Stimulated activated CD8-positive, alpha-beta memory T cell treated with anti-CD3 and anti-CD28 coated beads, Interleukin-12 subunit alpha, Interleukin-12 subunit beta, amount 100 ng/mL, for 24 hours (primary cell): ENCODE measurements around the gene SV2C.
"Not testable (repeated sequence)": the region's sequence is repeated elsewhere in the genome, so short reads cannot be mapped to it uniquely, and the experiment has no call there.

Source experiments
- DNase-seq: peaks from one replicate; pipeline ENCODE4 v3.0.0-alpha.2; 2020; ENCODE audit errors: extremely low read depth

Gene SV2C, protein sequence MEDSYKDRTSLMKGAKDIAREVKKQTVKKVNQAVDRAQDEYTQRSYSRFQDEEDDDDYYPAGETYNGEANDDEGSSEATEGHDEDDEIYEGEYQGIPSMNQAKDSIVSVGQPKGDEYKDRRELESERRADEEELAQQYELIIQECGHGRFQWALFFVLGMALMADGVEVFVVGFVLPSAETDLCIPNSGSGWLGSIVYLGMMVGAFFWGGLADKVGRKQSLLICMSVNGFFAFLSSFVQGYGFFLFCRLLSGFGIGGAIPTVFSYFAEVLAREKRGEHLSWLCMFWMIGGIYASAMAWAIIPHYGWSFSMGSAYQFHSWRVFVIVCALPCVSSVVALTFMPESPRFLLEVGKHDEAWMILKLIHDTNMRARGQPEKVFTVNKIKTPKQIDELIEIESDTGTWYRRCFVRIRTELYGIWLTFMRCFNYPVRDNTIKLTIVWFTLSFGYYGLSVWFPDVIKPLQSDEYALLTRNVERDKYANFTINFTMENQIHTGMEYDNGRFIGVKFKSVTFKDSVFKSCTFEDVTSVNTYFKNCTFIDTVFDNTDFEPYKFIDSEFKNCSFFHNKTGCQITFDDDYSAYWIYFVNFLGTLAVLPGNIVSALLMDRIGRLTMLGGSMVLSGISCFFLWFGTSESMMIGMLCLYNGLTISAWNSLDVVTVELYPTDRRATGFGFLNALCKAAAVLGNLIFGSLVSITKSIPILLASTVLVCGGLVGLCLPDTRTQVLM

DNA sequence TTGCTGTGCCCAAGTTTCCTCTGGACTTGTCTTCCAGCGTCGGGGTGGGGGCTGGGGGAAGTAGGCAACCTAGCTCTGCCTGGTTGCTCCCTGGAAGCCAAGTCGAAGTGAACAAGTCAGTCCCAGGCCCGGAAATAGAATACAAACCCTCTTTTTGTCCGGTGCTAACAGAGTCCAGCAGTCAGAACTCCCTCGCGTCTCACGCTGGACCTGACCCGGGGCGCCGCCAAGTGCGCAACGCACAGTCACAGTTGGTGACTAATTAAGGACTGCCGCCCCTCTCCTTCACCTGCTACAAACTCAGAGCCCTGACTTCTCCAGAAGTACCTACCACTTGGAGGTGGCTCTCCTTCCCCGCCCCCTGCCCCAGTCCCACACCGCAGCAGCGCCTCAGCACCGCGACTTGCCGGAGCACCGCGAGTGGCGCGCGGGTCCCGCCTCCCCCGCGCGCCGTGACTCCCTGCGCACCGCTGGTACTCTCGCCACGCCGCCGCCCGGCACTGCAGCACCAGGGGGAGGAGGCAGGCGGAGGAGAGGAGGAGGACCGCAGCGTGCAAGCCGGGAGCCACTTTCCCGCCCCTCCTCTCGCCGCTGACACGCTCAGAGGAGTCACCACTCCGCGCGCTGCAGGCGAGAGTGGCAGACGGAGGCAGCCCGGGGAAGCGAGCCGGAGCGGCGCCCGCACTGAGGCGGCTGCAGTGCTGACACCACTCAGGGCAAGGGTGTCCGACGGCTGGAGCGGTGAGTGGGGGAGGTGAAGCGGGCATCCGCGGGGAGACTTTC lies at the start of gene SV2C:
Gene SV2C, plus strand, starts transcription at position 612 of the 783 bp plus-strand sequence. CDS start 48,368 bp downstream, outside the sequence.
- no peak for DNase-seq

DNA sequence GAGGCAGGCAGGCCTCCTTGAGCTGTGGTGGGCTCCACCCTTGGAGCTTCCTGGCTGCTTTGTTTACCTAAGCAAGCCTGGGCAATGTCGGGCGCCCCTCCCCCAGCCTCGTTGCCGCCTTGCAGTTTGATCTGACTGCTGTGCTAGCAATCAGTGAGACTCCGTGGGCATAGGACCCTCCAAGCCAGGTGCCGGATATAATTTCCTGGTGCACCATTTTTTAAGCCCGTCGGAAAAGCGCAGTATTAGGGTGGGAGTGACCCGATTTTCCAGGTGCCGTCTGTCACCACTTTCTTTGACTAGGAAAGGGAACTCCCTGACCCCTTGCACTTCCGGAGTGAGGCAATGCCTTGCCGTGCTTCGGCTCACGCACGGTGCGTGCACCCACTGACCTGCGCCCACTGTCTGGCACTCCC lies 45.4 kb upstream of the SV2C start:
- DNase-seq, result not testable (repeated sequence)

DNA sequence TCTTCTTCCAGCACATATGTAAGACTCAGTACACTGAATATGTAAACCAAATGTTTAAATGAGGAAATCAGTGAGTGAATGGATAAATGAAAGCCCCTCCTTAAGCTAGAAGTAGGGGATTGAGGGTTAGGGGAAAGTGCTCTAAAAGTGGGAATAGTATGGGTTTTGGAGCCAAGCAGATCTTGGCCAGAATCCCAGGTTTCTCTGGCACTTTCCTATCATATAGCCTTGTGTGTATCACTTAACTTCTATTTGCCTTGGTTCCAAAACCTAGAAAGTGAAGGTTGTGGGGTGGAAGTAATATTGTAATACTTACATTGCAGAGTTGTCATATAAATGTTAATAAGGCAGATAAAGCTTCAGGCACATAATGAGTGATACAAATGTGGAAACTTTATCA lies 45.0 kb upstream of the SV2C start:
- no peak for DNase-seq

DNA sequence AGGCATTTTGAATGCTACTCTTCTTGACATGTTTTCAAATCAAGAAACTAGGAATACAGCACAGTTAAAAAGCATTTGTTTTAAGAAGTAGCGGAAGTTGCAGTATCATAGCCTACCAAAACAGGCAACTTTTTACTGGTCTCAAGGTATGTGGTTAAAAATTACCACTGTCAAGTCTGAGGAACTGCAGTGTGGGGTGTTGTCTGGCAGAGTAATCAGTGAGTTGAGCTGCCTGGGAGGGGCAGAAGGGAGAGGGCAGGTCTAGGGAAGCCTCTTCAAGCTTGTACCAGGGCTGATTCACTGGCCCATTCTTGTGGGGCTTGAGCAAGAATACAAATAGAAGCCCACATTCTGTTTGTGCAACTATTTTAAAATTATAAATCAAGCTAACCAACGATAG lies 42.4 kb upstream of the SV2C start:
- no peak for DNase-seq

DNA sequence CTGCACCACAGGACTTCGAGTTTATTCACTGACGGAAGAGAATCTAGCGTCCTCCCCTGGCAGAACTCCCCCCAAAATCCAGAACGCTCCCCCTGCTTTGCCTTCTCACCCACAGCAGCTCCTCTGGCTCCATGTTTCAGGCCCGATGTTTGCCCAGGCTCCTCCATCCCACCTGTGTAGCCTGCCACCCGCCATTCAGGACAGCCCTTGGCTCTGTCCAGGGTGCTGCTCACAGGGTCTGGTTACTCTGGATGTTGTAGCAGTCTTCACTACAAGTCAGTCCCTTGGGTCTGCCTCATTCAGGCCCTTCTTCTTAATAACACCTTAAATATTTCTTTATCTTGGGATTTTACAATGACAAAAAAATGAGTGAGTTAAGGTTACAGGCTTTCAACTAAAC lies 41.3 kb upstream of the SV2C start:
- no peak for DNase-seq

DNA sequence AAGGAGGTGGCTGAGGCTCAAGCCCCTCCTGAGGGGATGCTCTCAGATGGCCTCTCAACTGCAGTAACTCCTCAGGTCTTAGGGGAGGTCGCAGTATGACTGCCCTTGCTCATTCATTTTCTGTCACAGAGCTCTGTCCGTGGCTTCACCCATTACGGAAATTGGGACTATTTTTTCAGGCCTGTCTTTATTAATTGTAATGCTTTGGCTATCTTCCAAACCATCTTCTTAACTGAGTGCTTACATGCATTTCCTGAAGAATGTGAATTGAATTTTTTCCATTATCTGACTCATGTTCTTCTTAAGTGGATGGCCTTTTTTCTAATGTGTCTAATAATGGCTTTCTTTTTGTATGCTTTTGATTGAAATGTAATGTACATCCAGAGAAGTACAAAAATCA lies 36.4 kb upstream of the SV2C start:
- DNase-seq, result no peak

DNA sequence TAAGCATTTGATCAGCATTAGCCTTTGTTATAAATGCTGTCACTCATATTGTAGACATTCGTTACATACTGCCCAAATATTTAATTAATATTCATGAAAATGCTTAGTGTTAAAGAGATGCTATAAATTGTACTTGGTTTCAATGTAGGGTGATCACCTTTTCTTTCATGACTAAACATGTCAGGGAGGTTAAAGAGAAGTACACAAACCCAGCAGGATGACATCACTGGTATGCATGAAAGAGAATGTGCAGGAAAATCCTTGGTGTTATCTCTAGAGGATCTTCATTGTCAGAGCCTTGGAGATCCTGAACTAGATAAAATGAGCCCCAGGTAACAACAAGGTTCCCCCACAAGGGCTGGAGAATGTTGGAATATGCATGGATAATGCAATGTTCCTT lies 33.0 kb upstream of the SV2C start:
- no peak for DNase-seq

DNA sequence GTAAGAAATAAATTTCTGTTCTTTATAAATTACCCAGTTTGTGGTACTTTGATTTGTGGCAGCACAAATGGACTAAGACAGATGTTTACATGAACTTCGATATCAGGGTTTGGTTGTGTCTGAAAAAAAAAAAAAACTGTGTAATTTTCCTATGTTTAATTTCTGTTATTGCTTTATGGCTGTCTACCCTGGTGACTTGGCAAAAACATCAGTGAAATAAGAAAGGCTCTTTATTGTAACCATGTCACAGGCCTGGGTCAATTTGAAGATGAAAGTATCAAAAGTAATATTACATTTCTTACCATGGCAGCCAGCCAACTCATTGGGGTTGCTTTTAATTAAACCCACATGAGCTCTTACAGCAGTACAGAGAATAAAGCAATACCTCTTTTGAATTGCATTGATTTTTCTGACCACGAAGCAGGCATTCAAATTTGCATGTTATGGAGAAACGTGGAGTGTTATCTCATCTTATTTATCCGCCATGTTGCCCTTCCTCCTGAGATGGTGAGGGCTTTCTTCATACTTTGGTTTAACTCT lies 20.6 kb upstream of the SV2C start:
- no peak for DNase-seq

DNA sequence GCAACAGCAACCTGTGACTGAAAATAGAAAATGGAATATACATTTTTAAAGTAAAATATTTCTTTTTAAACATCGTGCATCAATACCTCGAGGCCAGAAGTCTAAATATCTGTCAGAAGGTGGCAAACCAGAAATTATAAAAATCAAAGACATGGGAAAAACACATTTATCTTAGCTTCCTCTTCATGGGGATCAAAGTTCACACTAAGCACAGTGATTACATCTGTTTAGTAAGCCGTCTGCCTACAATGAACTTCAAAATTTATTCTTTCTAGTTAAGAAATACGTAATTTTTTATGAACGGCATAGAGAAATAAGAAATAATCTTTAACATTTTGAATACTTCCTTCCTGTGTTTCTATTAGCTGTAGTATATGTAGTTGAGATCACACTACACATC lies 17.9 kb upstream of the SV2C start:
- DNase-seq, result no peak

DNA sequence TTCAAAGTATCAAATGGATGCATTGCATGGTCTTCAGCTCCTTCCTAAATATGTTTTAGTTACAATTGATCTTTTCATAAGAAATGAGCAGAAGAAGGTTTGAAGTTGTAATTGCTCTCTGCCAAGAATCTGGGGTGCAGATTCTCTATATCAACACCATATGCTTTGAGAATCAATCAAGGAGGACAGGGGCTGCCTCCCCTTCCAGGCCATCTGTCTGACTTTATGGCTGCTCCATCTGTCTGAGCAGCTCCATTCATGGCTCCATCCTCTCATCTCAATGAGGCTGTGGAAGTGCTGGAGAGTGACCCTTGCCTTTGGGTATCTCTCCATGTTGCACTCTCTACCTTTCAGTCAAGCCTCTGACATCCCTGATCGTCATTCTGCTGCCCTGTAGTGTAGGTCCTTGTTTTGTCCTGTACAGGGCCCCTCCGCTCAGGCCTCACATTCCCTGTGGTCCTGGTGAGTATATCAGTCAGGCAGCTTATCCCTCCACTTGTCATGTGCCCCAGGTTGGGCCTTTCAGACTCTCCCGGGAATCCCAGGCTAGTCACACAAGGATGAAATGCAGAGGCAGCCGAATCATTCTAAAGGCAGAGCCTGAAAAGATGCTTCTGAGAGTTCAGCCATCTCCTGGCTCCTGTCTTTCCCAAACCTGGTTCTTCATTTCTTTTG lies 14.0 kb upstream of the SV2C start:
- DNase-seq, result no peak

DNA sequence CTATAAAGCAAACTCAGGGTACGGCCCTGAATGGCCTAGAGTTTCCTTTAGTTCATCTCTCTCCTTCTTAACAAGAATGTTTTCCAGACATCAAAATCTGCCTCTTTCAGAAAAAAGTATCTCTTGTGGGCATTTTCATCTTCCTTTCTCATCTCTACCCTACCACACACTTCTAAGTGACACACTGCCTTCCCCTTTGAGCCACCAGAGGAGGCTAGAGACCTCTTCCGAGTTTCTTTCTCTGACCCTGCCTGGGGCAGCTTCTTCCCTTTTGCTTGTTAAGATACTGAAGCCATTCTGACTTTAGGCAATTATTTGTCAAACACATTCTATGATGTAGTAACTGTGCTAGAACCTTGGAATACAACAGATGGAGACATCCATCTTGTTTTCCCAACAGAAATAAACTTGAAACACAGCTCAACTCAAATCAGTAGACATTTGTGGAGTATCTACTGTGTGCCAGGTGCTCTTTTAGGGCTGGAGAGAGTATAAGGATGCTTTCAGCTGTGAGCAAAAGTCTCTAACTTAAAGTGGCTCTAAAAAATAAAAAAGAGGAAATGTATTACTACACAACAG lies 8.6 kb upstream of the SV2C start:
- no peak for DNase-seq

DNA sequence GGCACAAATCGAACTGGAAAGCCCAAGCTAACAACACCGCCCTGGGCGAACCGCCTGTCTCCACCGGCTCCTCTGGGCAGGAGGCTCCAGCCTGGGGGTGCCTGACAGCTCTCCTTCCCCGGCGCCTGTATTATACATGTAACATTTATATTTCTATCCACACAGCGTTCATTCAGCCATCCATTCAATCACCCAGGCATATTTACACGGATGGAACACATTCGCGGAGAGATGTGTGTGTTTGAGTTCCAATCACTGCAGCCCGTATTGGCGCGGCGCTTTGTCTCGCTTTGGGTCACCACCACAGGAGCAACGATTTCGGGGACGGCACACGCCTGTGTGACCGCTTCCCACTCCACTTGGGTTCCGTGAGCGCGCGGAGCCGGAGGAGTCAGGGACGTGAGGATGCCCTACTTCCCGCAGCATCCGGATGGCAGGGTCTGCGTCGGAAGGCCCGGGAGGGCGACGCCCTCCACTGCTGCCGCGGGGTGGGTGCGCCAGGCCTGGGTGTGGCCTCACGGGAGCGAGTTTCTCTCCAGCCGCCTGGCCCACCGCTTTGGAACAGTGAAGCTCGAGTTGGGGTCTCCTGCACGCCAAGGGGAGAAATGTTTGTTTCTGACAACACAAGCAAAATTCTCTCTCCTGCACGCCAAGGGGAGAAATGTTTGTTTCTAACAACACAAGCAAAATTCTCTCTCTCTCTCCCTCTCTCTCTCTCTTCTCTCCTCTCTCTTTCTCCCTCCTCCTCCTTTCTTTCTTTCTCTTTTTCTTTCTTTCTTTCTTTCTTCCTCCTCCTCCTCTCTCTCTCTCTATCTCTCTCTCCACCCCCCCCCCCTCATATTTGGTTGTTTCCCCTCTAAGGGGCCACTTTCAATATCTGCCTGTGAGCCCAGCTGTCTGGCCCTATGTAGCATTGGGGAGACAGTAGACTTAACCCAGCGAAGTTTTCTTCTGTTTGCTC lies 1.1 kb upstream of the SV2C start:
- DNase-seq, result no peak

DNA sequence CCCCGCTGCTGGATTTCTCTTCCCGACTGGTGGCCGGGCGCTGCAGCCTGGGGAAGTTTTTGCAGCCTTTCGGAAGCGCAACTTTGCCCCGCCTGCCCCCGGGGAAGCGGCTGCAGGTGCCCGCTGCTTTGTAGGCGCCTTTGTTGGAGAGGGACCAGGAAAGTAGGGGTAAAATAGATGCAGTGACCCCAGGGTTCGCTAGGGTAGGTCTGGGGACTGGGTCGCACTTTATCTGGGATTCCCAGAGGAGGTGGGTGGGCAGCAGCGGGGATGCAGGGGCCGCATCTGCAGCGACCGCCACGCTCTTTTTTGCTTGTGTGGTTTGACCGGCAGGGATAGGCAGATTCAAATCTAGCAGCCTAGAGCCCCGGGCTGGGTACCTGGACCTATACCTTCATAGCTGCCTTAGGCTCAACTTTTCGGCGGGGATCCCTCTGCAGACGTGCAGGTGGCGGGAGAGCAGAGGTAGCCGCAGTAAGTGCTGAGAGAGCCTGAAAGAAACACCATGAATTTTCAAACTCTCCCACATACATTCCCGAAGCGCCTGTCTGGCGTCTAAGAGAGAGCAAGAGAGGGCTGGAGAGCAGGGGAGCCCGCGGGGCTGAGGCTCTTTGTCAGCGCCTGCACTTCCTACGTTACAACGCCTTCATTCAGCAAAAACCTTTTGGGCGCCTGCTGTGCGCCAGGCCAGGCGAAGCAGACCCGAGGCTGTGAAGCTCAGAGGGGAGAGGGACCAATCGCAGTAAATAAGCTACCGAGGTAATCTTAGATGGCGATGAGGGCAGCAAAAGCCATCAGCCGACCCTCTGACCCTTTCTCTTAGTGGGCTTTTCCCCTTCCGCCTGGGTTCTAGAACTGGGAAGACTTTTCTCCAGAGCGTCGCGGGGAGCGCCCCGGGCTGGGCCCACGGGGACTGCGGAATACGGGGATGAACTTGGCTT lies 642 bp downstream of the SV2C start:
- DNase-seq, result no peak

DNA sequence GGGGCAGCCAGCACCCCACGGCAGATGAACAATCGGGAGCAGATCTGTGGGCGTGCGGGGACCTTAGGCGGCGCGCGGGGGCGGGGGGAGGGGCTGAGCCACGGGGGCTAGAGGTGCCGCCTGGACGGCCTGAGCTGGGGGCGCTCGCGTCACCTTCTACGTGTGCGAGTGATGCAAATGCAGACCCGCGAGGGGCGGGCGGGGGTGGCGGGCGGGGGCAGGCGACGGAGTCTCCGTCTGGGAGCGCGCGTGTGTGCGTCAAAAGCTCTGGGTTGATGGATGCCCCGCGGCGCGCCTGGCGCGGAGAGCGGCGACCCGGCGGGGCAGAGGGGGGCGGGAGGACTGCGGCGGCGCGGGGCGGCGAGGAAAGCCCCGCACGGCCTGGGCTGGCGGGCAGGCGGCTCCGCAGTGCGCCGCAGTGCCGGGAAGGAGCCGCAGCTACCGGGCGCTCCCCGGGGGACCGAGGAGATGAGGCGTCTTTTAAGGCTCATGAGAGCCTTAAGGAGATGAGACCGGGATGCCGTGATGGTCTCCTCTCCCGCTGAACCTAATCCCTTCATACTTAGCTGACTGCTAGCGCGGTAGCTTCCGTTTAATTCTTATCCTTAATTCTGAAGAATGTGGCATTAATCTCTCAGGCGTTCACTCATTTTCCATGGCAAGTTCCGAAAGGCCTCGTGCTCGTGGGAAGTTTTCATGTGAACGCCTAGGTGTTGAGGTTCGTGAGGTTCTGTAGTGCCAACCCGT lies 1.5 kb downstream of the SV2C start:
- DNase-seq, result no peak

DNA sequence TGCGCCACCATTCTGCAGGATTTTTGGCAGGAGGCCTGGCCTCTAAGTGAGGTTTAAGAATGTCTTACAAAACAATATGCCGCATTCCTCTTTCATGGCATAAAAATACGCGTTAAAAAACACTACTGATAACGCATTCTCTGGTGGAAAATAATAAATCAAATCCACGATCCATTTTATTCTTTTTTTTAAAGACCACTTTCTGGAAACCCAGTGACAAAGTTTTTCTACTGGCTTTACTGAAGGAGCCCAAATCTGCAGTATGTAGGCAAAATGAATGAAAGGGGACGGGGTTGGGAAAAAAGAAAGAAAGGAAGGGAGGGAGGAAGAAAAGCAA lies 2.0 kb downstream of the SV2C start:
- no peak for DNase-seq

DNA sequence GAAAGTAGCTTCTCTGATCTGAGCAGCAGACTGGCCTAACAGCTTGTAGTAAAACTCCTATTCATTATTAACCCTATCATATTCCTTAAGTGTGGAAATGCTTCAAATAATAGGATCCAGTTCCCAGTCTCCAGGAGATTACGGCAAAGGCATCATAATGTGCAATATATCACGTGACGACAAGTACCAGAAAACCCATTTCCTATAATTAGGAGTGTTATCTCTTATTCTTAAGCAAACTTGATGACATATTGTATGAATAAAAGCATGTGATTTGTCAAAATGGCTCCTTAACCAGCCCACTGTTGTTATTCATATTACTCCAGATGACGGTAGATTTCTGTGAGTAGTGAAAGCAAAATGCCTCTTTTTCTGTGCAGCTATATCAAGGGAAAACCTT lies 2.9 kb downstream of the SV2C start:
- no peak for DNase-seq

DNA sequence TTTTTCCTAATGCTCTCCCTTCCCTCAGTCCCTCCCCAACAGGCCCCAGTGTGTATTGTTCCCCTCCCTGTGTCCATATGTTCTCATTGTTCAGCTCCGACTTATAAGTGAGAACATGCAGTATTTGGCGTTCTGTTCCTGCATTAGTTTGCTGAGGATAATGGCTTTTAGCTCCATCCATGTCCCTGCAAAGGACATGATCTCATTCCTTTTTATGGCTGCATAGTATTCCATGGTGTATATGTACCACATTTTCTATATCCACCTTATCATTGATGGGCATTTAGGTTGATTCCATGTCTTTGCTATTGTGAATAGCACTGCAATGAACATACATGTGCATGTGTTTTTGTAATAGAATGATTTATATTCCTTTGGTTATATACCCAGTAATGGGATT lies 6.0 kb downstream of the SV2C start:
- not testable (repeated sequence) for DNase-seq

DNA sequence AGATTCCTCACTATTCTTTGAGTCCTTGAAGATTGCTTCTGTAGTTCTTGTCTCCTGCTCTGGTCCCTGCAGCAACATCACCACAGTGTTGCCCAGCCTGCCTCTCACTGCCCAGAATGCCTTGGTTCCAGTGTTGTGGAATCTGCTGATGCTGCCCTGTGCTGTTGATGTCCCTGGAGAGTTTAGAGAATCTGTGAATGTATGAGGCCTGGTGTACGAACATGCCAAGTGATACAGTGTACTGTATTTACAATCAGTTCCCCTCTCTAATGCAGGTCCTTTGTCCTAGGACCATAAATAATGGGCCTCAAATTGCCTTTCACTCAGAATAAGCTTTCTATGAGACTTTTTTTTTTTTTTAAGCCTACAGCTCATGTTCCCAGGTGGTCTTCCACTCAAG lies 8.2 kb downstream of the SV2C start:
- DNase-seq, result no peak
